WTC11 (cell line): ENCODE measurements around the gene TAF5. TPM values are rescaled to one million over a fixed set of nuclear protein-coding genes. Genes with fewer than 3 reads are reported as not detected.

Source experiments
- ARID4B ChIP-seq: sonication (generic); formaldehyde crosslinking; IDR thresholded peaks from 2 replicates; pipeline ENCODE4 v1.8.0; 2023; ENCODE audit warnings: missing genetic modification reagents, mild to moderate bottlenecking, borderline replicate concordance
- CREM ChIP-seq: sonication (generic); formaldehyde crosslinking; IDR thresholded peaks from 2 replicates; pipeline ENCODE4 v1.8.1; 2022; ENCODE audit warnings: mild to moderate bottlenecking, missing genetic modification reagents, moderate library complexity
- CTCF ChIP-seq: fragments of 200-600 bp; IDR thresholded peaks from 2 replicates; pipeline ENCODE4 v1.8.0; 2022; ENCODE audit warnings: antibody characterized with exemption
- E2F1 ChIP-seq: sonication (generic); formaldehyde crosslinking; IDR thresholded peaks from 2 replicates; pipeline ENCODE4 v1.8.0; 2022; ENCODE audit warnings: mild to moderate bottlenecking, missing genetic modification reagents
- ERG ChIP-seq: fragments of 250-450 bp; sonication (Bioruptor Pico); IDR thresholded peaks from 2 replicates; pipeline ENCODE4 v1.8.0; 2021; ENCODE audit warnings: mild to moderate bottlenecking
- ESRRA ChIP-seq: sonication (generic); formaldehyde crosslinking; IDR thresholded peaks from 2 replicates; pipeline ENCODE4 v1.8.1; 2022; ENCODE audit warnings: mild to moderate bottlenecking, missing genetic modification reagents, borderline replicate concordance
- FOXP4 ChIP-seq: sonication (generic); formaldehyde crosslinking; IDR thresholded peaks from 2 replicates; pipeline ENCODE4 v1.8.0; 2022; ENCODE audit warnings: mild to moderate bottlenecking, missing genetic modification reagents
- GABPB1 ChIP-seq: sonication (generic); formaldehyde crosslinking; IDR thresholded peaks from 2 replicates; pipeline ENCODE4 v1.8.1; 2023; ENCODE audit warnings: mild to moderate bottlenecking, missing genetic modification reagents
- IRF1 ChIP-seq: sonication (generic); formaldehyde crosslinking; IDR thresholded peaks from 2 replicates; pipeline ENCODE4 v1.8.0; 2023; ENCODE audit warnings: missing genetic modification reagents
- JAZF1 ChIP-seq: fragments of 250-450 bp; sonication (Bioruptor Pico); IDR thresholded peaks from 2 replicates; pipeline ENCODE4 v1.9.0; 2021; ENCODE audit warnings: moderate library complexity, mild to moderate bottlenecking, inconsistent platforms
- MAX ChIP-seq: sonication (generic); formaldehyde crosslinking; IDR thresholded peaks from 2 replicates; pipeline ENCODE4 v1.8.0; 2022; ENCODE audit warnings: mild to moderate bottlenecking, missing genetic modification reagents
- MYBL2 ChIP-seq: sonication (generic); formaldehyde crosslinking; IDR thresholded peaks from 2 replicates; pipeline ENCODE4 v1.8.1; 2023; ENCODE audit warnings: mild to moderate bottlenecking, moderate library complexity, missing genetic modification reagents
- NR1H2 ChIP-seq: sonication (generic); formaldehyde crosslinking; IDR thresholded peaks from 2 replicates; pipeline ENCODE4 v1.9.0; 2021; ENCODE audit warnings: mild to moderate bottlenecking, moderate library complexity, missing genetic modification reagents
- OVOL2 ChIP-seq: fragments of 250-450 bp; sonication (Bioruptor Pico); IDR thresholded peaks from 2 replicates; pipeline ENCODE4 v1.9.0; 2021; ENCODE audit warnings: mild to moderate bottlenecking, borderline replicate concordance
- PRRX2 ChIP-seq: fragments of 250-450 bp; sonication (Bioruptor Pico); IDR thresholded peaks from 2 replicates; pipeline ENCODE4 v1.8.0; 2021; ENCODE audit warnings: mild to moderate bottlenecking
- SP1 ChIP-seq: sonication (generic); formaldehyde crosslinking; conservative IDR thresholded peaks from 2 replicates; pipeline ENCODE4 v1.8.1; 2022; ENCODE audit warnings: missing genetic modification reagents
- TEAD1 ChIP-seq: sonication (generic); formaldehyde crosslinking; IDR thresholded peaks from 2 replicates; pipeline ENCODE4 v1.8.0; 2022; ENCODE audit warnings: mild to moderate bottlenecking, missing genetic modification reagents
- TP53 ChIP-seq: sonication (generic); formaldehyde crosslinking; IDR thresholded peaks from 2 replicates; pipeline ENCODE4 v1.8.1; 2023; ENCODE audit warnings: mild to moderate bottlenecking, missing genetic modification reagents
- ZNF232 ChIP-seq: sonication (generic); formaldehyde crosslinking; IDR thresholded peaks from 2 replicates; pipeline ENCODE4 v1.8.0; 2022; ENCODE audit warnings: mild to moderate bottlenecking, missing genetic modification reagents
- ZNF317 ChIP-seq: sonication (generic); formaldehyde crosslinking; IDR thresholded peaks from 2 replicates; pipeline ENCODE4 v1.8.1; 2023; ENCODE audit warnings: low read depth, mild to moderate bottlenecking, moderate library complexity, missing genetic modification reagents, borderline replicate concordance
- ZNF423 ChIP-seq: fragments of 250-450 bp; sonication (Bioruptor Pico); IDR thresholded peaks from 2 replicates; pipeline ENCODE4 v2.1.2; 2022; ENCODE audit warnings: mild to moderate bottlenecking, moderate library complexity
- ZNF425 ChIP-seq: fragments of 250-450 bp; sonication (Bioruptor Pico); conservative IDR thresholded peaks from 2 replicates; pipeline ENCODE4 v1.9.0; 2021; ENCODE audit warnings: mild to moderate bottlenecking
- ZSCAN18 ChIP-seq: fragments of 250-450 bp; sonication (Bioruptor Pico); IDR thresholded peaks from 2 replicates; pipeline ENCODE4 v2.1.2; 2022; ENCODE audit warnings: mild to moderate bottlenecking, moderate library complexity
- total RNA-seq: library from RNA; stranded (reverse); gene quantifications from 3 replicates; pipeline ENCODE4 v1.2.3, GENCODE V29; 2021

TAF5 gene
- total RNA-seq, 1 experiment from 2014 or later = 14.9 TPM

- TF ChIP-seq FOXP4 (CRISPR knock-in tag) = 0 out of 2 replicates have a peak, but pooled peaks have one; percentile 54
- TF ChIP-seq NR1H2 (CRISPR knock-in tag) = no peak
- no peak for TF ChIP-seq ZNF232 (CRISPR knock-in tag)
- no peak for TF ChIP-seq ZSCAN18
- no peak for TF ChIP-seq ZNF317
- TF ChIP-seq MAX (CRISPR knock-in tag) = peak; percentile 96
- TF ChIP-seq ERG = no peak
- no peak for TF ChIP-seq TP53
- TF ChIP-seq ZNF425 (CRISPR knock-in tag) = no peak
- no peak for TF ChIP-seq OVOL2 (CRISPR knock-in tag)
- TF ChIP-seq JAZF1 (CRISPR knock-in tag) = no peak
- TF ChIP-seq IRF1 = no peak
- TF ChIP-seq ESRRA (CRISPR knock-in tag) = no peak; the same call in none of the 2 replicates
- peak; percentile 70; the same call in 1 of the 2 replicates for TF ChIP-seq TEAD1 (CRISPR knock-in tag)
- TF ChIP-seq ZNF423 (CRISPR knock-in tag) = no peak
- TF ChIP-seq E2F1 = no peak
- TF ChIP-seq GABPB1 = peak; percentile 85
- peak; percentile 85; the same call in 1 of the 2 replicates for TF ChIP-seq CREM (CRISPR knock-in tag)
- TF ChIP-seq SP1 (CRISPR knock-in tag) = peak; percentile 93
- peak; percentile 75; the same call in 1 of the 2 replicates for TF ChIP-seq ARID4B (CRISPR knock-in tag)
- no peak for TF ChIP-seq PRRX2 (CRISPR knock-in tag)
- TF ChIP-seq CTCF = no peak
- TF ChIP-seq MYBL2 (CRISPR knock-in tag) = peak; percentile 29; the same call in 1 of the 2 replicates
Observed at GRCh38 chr10:103396067-103396788, 28.5 kb downstream of the TAF5 start, which contains the start of the genes ATP5MK and PDCD11 (continued).
